Suprapubic skin (tissue), 4 donors: ENCODE results near the gene DDIT3.

Experiments
- CTCF ChIP-seq, 2 donors: fragments of 200-600 bp in 1 of 2; fragments of 450-650 bp in 1 of 2; sonication (generic) in 1 of 2; IDR thresholded peaks; one replicate each; pipeline ENCODE4 v1.5.1; 2016 to 2019; ENCODE audit warnings: antibody characterized with exemption in 2 of 2, mild to moderate bottlenecking in 1 of 2, moderate library complexity in 1 of 2
- EP300 ChIP-seq: sonication (generic); formaldehyde crosslinking; IDR thresholded peaks from one replicate; pipeline ENCODE4 v1.6.1; 2017; ENCODE audit warnings: antibody characterized with exemption
- POLR2A ChIP-seq, 2 donors: fragments of 450-650 bp; IDR thresholded peaks; one replicate each; pipeline ENCODE4 v1.6.1; 2017; ENCODE audit warnings: antibody characterized with exemption in 2 of 2, mild to moderate bottlenecking in 2 of 2, moderate library complexity in 2 of 2
- POLR2AphosphoS5 ChIP-seq, 3 donors: sonication (generic); formaldehyde crosslinking; IDR thresholded peaks; one replicate each; pipeline ENCODE4 v1.6.1; 2017; ENCODE audit warnings: antibody characterized with exemption in 3 of 3

- TF ChIP-seq CTCF (IDR thresholded peaks at IDR 0.05) (no peak), POLR2AphosphoS5 (IDR thresholded peaks at IDR 0.05) (no peak), POLR2A (IDR thresholded peaks at IDR 0.05) (no peak), EP300 (no peak)
Observed at GRCh38 chr12:57513266-57513665, 7.0 kb downstream of the DDIT3 start.
